GM12891 (cell line): ENCODE results near the gene PCDHGA3.

Source experiments
- PAX5 ChIP-seq: IDR thresholded peaks from 2 replicates; pipeline ENCODE4 v1.6.1; 2011; ENCODE audit warnings: low read length, moderate library complexity, mild to moderate bottlenecking; ENCODE audit not compliant: insufficient read depth, severe bottlenecking
- POLR2A ChIP-seq: IDR thresholded peaks from 2 replicates; pipeline ENCODE4 v1.6.1; 2011; ENCODE audit warnings: low read depth, low read length, control low read depth
- POLR2AphosphoS5 ChIP-seq: IDR thresholded peaks from 2 replicates; pipeline ENCODE4 v1.6.1; 2011; ENCODE audit warnings: low read depth, low read length, control low read depth
- SPI1 ChIP-seq: IDR thresholded peaks from 2 replicates; pipeline ENCODE4 v1.6.1; 2011; ENCODE audit warnings: low read depth, low read length, control low read depth
- TAF1 ChIP-seq: IDR thresholded peaks from 2 replicates; pipeline ENCODE4 v1.6.1; 2011; ENCODE audit warnings: low read depth, low read length, control low read depth

- TF ChIP-seq POLR2A (no peak), SPI1 (no peak), TAF1 (no peak), POLR2AphosphoS5 (no peak), PAX5 (no peak)
Observed at GRCh38 chr5:141363952-141364660, 20.5 kb downstream of the PCDHGA3 start, which contains the start of gene PCDHGA5.
